ENCODE measurements around the gene OR4F15.
"Not testable (repeated sequence)": the region's sequence is repeated elsewhere in the genome, so short reads cannot be mapped to it uniquely, and the experiment has no call there.

DNA sequence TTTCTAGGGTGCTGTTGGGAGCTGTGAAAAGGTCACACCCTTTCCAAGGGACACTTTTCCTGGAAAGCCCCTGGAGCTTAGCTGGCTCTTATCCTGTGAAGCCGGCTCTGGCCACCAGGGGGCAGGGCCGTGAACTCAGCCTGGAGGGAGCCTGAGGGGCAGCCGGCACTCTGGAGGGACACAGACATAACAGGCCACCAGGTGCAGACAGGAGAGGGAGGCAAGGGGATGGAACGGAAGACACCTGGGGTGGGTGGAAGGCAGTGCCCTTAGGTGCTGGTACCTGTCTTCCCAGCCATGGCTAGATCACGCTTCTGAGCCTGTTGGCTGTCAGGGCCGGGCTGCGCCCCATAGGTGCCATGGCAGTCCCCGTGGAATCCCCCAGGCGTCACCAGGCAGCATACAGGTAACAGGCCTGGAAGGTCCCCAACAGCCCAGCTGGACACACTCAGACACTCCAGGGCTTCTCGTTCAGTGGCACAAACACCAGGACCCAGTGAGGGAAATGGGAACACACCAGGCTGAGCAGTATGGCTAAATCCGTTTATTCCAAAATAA is 44.8 kb upstream of the OR4F15 start:
- 0 out of 6 replicates have a peak, but pooled peaks of 1 of the 3 experiments have one; percentile 3 for TF ChIP-seq CTCF (IDR thresholded peaks at IDR 0.05 in 2 of 3, conservative IDR thresholded peaks at IDR 0.05 in 1 of 3; ENCODE audit: borderline replicate concordance in 1 of 3, insufficient read depth in 1 of 3, low read depth in 2 of 3, low read length in 2 of 3)
- not testable (repeated sequence) for TF ChIP-seq POLR2AphosphoS5 (IDR thresholded peaks at IDR 0.05; ENCODE audit: low read depth, low read length); RAD21 (IDR thresholded peaks at IDR 0.05; ENCODE audit: low read depth); EZH2phosphoT487 (IDR thresholded peaks at IDR 0.05; ENCODE audit: borderline replicate concordance); POLR2A (IDR thresholded peaks at IDR 0.05; ENCODE audit: borderline replicate concordance, extremely low read depth, insufficient read depth, insufficient read length); CEBPB (IDR thresholded peaks at IDR 0.05; ENCODE audit: low read depth); YY1 (IDR thresholded peaks at IDR 0.05; ENCODE audit: extremely low read depth, insufficient replicate concordance, low read depth, low read length); ATF3 (IDR thresholded peaks at IDR 0.05); JUND (IDR thresholded peaks at IDR 0.05); SP1 (IDR thresholded peaks at IDR 0.05; ENCODE audit: low read depth); EZH2 (IDR thresholded peaks at IDR 0.05)

All from HCT116 (cell line).